Measurements from ENCODE around the gene ABCA2. TPM values are rescaled to one million over a fixed set of nuclear protein-coding genes. Genes with fewer than 3 reads are reported as not detected.

Gene ABCA2
- total RNA-seq, 1 experiment from 2014 or later, result 27.0 TPM

DNA sequence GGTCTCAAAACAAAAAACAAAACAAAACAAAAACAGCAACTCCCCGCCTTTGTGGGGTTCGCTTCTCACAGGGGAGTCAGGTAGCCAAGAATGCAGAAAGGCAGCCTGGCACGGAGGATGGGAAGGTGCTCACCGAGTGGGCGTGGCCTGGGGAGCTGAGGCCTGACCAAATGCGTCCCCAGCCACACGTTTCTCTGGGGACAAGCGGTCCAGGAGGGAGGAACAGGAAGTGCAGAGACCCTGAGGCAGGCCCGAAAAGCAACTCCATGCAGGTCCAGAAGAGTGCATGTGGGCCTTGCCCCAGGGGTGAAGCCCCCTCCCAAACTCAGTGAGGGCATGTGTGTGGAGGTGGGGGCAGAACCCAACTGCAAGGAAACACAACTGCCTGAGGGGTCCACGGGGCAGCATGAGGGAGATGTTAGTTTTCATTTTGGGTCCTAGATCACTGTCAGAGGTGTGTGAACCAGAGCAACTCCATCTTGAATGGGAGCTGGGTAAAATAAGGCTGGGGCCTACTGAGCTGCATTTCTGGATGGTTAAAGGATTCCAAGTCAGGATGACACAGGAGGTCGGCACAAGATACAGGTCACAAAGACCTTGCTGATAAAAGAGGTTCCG is 46.7 kb upstream of the ABCA2 start:
- ChIA-PET CTCF (no interaction called here), POLR2A (no interaction called here)
- Histone ChIP-seq H3K4me1 (ENCODE audit: control insufficient read depth, insufficient read depth, low read length) (no peaks in the 10 kb centered on the region), H3K36me3 (ENCODE audit: control insufficient read depth, insufficient read depth, low read length) (no peaks in the 10 kb centered on the region; the same call in 1 of the 2 replicates), H3K27ac (ENCODE audit: low read length) (no peak overlapping the region), H3K27me3 (ENCODE audit: control insufficient read depth, insufficient read depth, low read length) (no peaks in the 10 kb centered on the region), H3K4me3 (ENCODE audit: low read depth in 2 of 2, low read length in 2 of 2) (no peak overlapping the region), H3K9me3 (ENCODE audit: control insufficient read depth, insufficient read depth, low read depth, low read length) (no peaks in the 10 kb centered on the region)
- no TSS peak for BruUV-seq (replicated peaks)
- DNase-seq (ENCODE audit: low read depth, low spot score) (no peak), ATAC-seq (no peak)
- in situ Hi-C loops (cut with HindIII; ENCODE audit: low pct_unique_long_range_greater_than_20kb, low sequenced_read_pairs), result no loop called here
- intact Hi-C loops (cut with micrococcal nuclease; ENCODE audit: unreplicated experiment), result no loop called here
- TF ChIP-seq TCF7L2 (IDR thresholded peaks at IDR 0.05; ENCODE audit: low read depth, low read length), result no peak
- TF ChIP-seq SIN3A (IDR thresholded peaks at IDR 0.05; ENCODE audit: borderline replicate concordance, insufficient read depth, low read depth, low read length), result no peak
- no peak for TF ChIP-seq POLR2AphosphoS5 (IDR thresholded peaks at IDR 0.05; ENCODE audit: low read depth, low read length)
- TF ChIP-seq, protein P1, sequence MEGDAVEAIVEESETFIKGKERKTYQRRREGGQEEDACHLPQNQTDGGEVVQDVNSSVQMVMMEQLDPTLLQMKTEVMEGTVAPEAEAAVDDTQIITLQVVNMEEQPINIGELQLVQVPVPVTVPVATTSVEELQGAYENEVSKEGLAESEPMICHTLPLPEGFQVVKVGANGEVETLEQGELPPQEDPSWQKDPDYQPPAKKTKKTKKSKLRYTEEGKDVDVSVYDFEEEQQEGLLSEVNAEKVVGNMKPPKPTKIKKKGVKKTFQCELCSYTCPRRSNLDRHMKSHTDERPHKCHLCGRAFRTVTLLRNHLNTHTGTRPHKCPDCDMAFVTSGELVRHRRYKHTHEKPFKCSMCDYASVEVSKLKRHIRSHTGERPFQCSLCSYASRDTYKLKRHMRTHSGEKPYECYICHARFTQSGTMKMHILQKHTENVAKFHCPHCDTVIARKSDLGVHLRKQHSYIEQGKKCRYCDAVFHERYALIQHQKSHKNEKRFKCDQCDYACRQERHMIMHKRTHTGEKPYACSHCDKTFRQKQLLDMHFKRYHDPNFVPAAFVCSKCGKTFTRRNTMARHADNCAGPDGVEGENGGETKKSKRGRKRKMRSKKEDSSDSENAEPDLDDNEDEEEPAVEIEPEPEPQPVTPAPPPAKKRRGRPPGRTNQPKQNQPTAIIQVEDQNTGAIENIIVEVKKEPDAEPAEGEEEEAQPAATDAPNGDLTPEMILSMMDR (IDR thresholded peaks at IDR 0.05), result no peak
- TF ChIP-seq, protein P2, sequence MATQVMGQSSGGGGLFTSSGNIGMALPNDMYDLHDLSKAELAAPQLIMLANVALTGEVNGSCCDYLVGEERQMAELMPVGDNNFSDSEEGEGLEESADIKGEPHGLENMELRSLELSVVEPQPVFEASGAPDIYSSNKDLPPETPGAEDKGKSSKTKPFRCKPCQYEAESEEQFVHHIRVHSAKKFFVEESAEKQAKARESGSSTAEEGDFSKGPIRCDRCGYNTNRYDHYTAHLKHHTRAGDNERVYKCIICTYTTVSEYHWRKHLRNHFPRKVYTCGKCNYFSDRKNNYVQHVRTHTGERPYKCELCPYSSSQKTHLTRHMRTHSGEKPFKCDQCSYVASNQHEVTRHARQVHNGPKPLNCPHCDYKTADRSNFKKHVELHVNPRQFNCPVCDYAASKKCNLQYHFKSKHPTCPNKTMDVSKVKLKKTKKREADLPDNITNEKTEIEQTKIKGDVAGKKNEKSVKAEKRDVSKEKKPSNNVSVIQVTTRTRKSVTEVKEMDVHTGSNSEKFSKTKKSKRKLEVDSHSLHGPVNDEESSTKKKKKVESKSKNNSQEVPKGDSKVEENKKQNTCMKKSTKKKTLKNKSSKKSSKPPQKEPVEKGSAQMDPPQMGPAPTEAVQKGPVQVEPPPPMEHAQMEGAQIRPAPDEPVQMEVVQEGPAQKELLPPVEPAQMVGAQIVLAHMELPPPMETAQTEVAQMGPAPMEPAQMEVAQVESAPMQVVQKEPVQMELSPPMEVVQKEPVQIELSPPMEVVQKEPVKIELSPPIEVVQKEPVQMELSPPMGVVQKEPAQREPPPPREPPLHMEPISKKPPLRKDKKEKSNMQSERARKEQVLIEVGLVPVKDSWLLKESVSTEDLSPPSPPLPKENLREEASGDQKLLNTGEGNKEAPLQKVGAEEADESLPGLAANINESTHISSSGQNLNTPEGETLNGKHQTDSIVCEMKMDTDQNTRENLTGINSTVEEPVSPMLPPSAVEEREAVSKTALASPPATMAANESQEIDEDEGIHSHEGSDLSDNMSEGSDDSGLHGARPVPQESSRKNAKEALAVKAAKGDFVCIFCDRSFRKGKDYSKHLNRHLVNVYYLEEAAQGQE (IDR thresholded peaks at IDR 0.05; ENCODE audit: insufficient read depth in 1 of 2, low read depth in 2 of 2, low read length in 1 of 2), result no peak

DNA sequence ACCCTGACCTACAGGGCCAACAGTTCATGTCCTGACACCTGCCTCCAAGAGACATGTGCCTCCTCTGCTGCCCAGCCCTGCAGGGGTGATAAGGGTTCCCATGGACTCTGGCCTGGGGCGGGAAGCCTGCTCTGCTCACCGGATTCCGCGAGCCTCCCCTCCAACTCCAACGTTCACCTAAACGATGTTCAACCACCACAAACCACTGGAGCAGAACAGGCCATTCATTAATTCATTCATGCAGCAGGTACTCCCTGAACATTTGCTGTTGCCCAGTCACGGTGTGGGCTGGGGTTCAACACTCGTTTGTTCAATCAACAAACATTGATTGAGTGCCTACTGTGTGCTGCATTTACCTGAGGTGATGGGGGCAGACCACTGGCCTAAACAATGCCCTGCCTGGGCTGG is 46.0 kb upstream of the ABCA2 start:
- ATAC-seq (no peak), DNase-seq (ENCODE audit: low read depth, low spot score) (no peak)
- ChIA-PET POLR2A (no interaction called here), CTCF (no interaction called here)
- no peaks in the 10 kb centered on the region; the same call in 1 of the 2 replicates for H3K4me1 ChIP-seq (ENCODE audit: control insufficient read depth, insufficient read depth, low read length)
- no peak overlapping the region for H3K4me3 ChIP-seq (ENCODE audit: low read depth in 2 of 2, low read length in 2 of 2)
- intact Hi-C loops (cut with micrococcal nuclease; ENCODE audit: unreplicated experiment), result no loop called here
- TF ChIP-seq SIN3A (IDR thresholded peaks at IDR 0.05; ENCODE audit: borderline replicate concordance, insufficient read depth, low read depth, low read length) (no peak), POLR2AphosphoS5 (IDR thresholded peaks at IDR 0.05; ENCODE audit: low read depth, low read length) (no peak), TCF7L2 (IDR thresholded peaks at IDR 0.05; ENCODE audit: low read depth, low read length) (no peak)
- TF ChIP-seq, protein P2 (IDR thresholded peaks at IDR 0.05; ENCODE audit: insufficient read depth in 1 of 2, low read depth in 2 of 2, low read length in 1 of 2), result no peak
- TF ChIP-seq, protein P1 (IDR thresholded peaks at IDR 0.05), result no peak
- H3K27me3 ChIP-seq (ENCODE audit: control insufficient read depth, insufficient read depth, low read length), result no peaks in the 10 kb centered on the region
- H3K27ac ChIP-seq (ENCODE audit: low read length), result no peak overlapping the region
- H3K36me3 ChIP-seq (ENCODE audit: control insufficient read depth, insufficient read depth, low read length), result no peaks in the 10 kb centered on the region; the same call in 1 of the 2 replicates
- no peaks in the 10 kb centered on the region for H3K9me3 ChIP-seq (ENCODE audit: control insufficient read depth, insufficient read depth, low read depth, low read length)
- BruUV-seq (replicated peaks), result no TSS peak
- in situ Hi-C loops (cut with HindIII; ENCODE audit: low pct_unique_long_range_greater_than_20kb, low sequenced_read_pairs), result no loop called here
